Tibial artery (tissue), 4 donors: ENCODE data around the gene CDK5RAP1.

ENCODE experiments used
- DNase-seq, 2 donors: peaks; one replicate each; pipeline ENCODE4 v3.0.0-alpha.2; 2019
- H3K27ac ChIP-seq, 2 donors: fragments of 200-600 bp; sonication (generic) in 1 of 2; 1 replicate in 1 of 2; 2 replicates in 1 of 2; pipeline ENCODE4 v1.5.1; 2018 to 2019; ENCODE audit warnings: mild to moderate bottlenecking in 1 of 2
- H3K27me3 ChIP-seq, 2 donors: fragments of 200-600 bp; sonication (generic) in 1 of 2; one replicate each; pipeline versions ENCODE4 v1.5.1 to v1.6.0; 2016 to 2019
- H3K36me3 ChIP-seq, 3 donors: fragments of 200-600 bp; sonication (generic) in 2 of 3; one replicate each; pipeline ENCODE4 v1.5.1; 2016 to 2019; ENCODE audit warnings: mild to moderate bottlenecking in 2 of 3
- H3K4me1 ChIP-seq, 4 donors: fragments of 200-600 bp; sonication (generic) in 2 of 4; 1 replicate in 3 of 4; 2 replicates in 1 of 4; pipeline ENCODE4 v1.5.1; 2016 to 2019
- H3K4me3 ChIP-seq, 2 donors: fragments of 200-600 bp; sonication (generic) in 1 of 2; 1 replicate in 1 of 2; 2 replicates in 1 of 2; pipeline ENCODE4 v1.5.1; 2018 to 2019; ENCODE audit warnings: mild to moderate bottlenecking in 2 of 2
- H3K9me3 ChIP-seq, 3 donors: fragments of 200-600 bp; sonication (generic) in 1 of 3; one replicate each; pipeline ENCODE4 v1.5.1; 2016 to 2019
- intact Hi-C: fragments of 100-400 bp; cut with DNase I; formaldehyde crosslinking; loops from one replicate; pipeline ENCODE4 v1.15.0; 2023; ENCODE audit warnings: low total_unique reads
- TF ChIP-seq, protein P1 (sequence below), 2 experiments: fragments of 200-600 bp in 1 of 2; fragments of 450-650 bp in 1 of 2; IDR thresholded peaks; one replicate each; pipeline ENCODE4 v1.5.1; 2017 to 2019; ENCODE audit warnings: antibody characterized with exemption in 2 of 2, mild to moderate bottlenecking in 1 of 2, moderate library complexity in 1 of 2

The CDK5RAP1 gene

DNA sequence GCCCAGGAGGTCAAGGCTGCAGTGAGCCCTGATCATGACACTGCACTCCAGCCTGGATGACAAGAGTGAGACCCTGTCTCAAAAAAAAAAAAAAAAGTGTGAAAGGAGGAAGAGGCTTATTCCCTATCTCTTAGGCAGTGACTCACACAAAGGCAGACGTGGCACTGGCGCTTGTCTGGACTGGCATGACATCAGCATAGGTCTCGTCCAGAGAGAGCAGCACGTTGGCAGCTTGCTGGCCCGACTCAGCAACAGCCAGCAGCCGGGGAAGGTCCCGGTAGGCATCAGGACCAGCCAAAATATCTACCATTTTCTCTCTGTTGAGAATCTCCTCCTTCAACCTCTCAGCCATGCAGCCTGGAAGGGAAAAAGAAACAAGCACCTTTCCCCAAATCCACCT is 14.1 kb downstream of the CDK5RAP1 start:
- intact Hi-C loops = no loop called here
- Histone ChIP-seq H3K27me3 (no peaks in the 10 kb centered on the region), H3K36me3 (peaks cover 65 to 93% (median 66%) of the 10 kb centered on the region in 3 donors), H3K27ac (no peak overlapping the region), H3K4me1 (no peaks in the 10 kb centered on the region), H3K4me3 (no peak overlapping the region), H3K9me3 (no peaks in the 10 kb centered on the region)
- TF ChIP-seq, protein P1, sequence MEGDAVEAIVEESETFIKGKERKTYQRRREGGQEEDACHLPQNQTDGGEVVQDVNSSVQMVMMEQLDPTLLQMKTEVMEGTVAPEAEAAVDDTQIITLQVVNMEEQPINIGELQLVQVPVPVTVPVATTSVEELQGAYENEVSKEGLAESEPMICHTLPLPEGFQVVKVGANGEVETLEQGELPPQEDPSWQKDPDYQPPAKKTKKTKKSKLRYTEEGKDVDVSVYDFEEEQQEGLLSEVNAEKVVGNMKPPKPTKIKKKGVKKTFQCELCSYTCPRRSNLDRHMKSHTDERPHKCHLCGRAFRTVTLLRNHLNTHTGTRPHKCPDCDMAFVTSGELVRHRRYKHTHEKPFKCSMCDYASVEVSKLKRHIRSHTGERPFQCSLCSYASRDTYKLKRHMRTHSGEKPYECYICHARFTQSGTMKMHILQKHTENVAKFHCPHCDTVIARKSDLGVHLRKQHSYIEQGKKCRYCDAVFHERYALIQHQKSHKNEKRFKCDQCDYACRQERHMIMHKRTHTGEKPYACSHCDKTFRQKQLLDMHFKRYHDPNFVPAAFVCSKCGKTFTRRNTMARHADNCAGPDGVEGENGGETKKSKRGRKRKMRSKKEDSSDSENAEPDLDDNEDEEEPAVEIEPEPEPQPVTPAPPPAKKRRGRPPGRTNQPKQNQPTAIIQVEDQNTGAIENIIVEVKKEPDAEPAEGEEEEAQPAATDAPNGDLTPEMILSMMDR (IDR thresholded peaks at IDR 0.05) = no peak
- no peak for DNase-seq

DNA sequence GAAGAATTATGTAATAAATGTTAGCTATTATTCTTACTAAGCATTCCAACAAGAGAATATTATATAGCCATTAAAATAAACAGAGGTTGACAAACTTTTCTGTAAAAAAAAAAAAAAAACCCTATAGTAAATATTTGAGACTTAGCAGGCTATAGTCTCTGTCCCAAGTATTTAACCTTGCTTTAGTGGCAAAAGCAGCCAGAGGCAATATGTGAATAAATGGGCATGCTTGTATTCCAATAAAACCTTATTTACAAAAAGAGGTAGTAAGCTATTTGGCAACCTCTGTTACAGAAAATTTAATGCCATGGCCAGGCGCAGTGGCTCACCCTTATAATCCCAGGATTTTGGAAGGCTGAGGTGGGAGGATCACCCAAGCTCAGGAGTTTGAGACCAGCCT is 14.6 kb downstream of the CDK5RAP1 start:
- Histone ChIP-seq H3K4me3 (no peak overlapping the region), H3K27me3 (no peaks in the 10 kb centered on the region), H3K9me3 (no peaks in the 10 kb centered on the region), H3K4me1 (no peaks in the 10 kb centered on the region), H3K36me3 (peaks cover 65 to 93% (median 68%) of the 10 kb centered on the region in 3 donors), H3K27ac (no peak overlapping the region)
- TF ChIP-seq, protein P1 (IDR thresholded peaks at IDR 0.05) = no peak
- DNase-seq = no peak
- intact Hi-C loops = no loop called here

DNA sequence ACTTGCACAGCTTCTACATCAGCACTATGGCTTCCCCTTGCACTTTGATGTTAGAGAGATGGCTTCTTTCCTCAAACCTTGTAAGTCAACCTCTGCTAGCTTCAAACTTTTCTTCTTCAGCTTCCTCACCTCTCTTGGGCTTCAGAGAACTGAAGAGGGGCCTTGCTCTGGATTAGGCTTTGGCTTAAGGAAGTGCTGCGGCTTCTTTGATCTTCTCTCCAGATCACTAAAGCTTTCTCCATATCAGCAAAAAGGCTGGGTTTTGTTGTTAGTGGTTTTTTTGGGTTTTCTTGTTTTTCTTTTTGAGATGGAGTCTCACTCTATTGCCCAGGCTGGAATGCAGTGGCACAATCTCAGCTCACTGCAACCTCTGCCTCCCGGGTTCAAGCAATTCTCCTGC is 24.0 kb downstream of the CDK5RAP1 start:
- DNase-seq = no peak
- intact Hi-C loops = no loop called here
- H3K27me3 ChIP-seq = no peaks in the 10 kb centered on the region
- no peak overlapping the region for H3K4me3 ChIP-seq
- no peaks in the 10 kb centered on the region for H3K4me1 ChIP-seq
- H3K36me3 ChIP-seq = peaks cover 58 to 79% (median 76%) of the 10 kb centered on the region in 3 donors
- H3K9me3 ChIP-seq = no peaks in the 10 kb centered on the region
- TF ChIP-seq, protein P1 (IDR thresholded peaks at IDR 0.05) = no peak
- no peak overlapping the region for H3K27ac ChIP-seq

DNA sequence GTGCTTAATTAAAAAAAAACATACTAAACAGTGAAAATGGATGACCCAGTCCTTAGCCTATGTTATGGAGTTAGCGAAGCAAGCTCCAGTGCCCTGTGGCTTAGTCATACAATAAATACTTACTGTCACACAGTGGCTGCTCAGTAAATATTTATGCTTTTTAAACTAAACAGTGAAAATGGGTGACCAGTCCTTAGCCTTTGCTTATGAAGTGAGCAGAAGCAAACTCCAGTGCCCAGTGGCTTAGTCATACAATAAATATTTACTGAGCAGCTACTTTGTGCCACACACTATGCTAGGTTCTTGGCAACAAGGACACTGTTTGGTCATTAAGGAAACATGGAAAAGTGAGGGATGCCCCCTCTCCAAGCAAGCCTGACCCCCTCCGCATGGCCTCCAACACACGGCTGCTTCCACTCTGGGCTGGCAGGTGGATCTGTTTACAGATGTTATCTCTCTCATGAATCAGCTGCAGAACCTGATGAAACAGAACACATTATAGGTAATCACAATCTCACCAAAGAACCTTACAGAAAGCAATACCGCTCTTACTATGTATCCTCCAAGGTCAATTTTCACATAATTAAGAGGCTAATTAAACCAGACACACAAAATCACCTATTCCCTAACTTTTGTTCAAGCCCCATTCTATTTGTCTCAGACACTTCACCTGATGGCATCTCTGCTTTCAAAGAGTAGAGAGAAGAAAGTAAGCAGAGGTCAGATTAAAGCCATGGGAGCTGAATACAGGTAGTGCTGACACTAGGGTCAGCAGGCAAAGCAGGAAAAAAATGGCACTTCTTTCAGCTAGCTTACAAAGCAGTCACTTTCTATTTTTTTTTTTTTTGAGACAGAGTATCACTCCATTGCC is 27.3 kb downstream of the CDK5RAP1 start:
- TF ChIP-seq, protein P1 (IDR thresholded peaks at IDR 0.05) = no peak
- Histone ChIP-seq H3K9me3 (no peaks in the 10 kb centered on the region), H3K4me1 (no peaks in the 10 kb centered on the region), H3K27me3 (no peaks in the 10 kb centered on the region), H3K36me3 (peaks cover 71 to 80% (median 79%) of the 10 kb centered on the region in 3 donors), H3K4me3 (no peak overlapping the region), H3K27ac (no peak overlapping the region)
- intact Hi-C loops = no loop called here
- no peak for DNase-seq

DNA sequence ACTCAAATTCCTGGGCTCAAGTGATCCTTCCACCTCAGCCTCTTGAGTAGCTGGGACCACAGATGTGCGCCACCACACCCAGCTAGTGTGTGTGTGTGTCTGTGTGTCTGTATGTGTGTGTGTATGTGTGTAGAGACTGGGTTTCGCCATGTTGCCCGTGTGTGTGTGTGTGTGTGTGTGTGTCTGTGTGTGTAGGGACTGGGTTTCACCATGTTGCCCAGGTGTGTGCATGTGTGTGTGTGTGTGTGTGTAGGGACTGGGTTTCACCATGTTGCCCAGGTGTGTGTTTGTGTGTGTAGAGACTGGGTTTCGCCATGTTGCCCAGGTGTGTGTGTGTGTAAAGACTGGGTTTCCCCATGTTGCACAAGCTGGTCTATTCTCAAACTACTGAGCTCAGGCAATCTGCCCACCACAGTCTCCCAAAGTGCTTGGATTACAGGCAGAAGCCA is 28.3 kb downstream of the CDK5RAP1 start:
- no peaks in the 10 kb centered on the region for H3K9me3 ChIP-seq
- intact Hi-C loops = no loop called here
- H3K27me3 ChIP-seq = no peaks in the 10 kb centered on the region
- no peaks in the 10 kb centered on the region for H3K4me1 ChIP-seq
- TF ChIP-seq, protein P1 (IDR thresholded peaks at IDR 0.05) = no peak
- H3K4me3 ChIP-seq = no peak overlapping the region
- DNase-seq = no peak
- no peak overlapping the region for H3K27ac ChIP-seq
- peaks cover 71 to 80% (median 76%) of the 10 kb centered on the region in 3 donors for H3K36me3 ChIP-seq
